Neural progenitor cell (in vitro differentiated cells): ENCODE results near the gene IFT122. TPM values are rescaled to one million over a fixed set of nuclear protein-coding genes. Genes with fewer than 3 reads are reported as not detected.
A peak's percentile ranks its signal among the peaks of the same experiment; 100 is the strongest.

Source experiments
- DNase-seq: peaks from one replicate; pipeline ENCODE4 v3.0.0-alpha.2; 2016; ENCODE audit warnings: low spot score
- H2AFZ ChIP-seq: fragments of 200-600 bp; sonication (generic); replicated peaks from 2 replicates; pipeline ENCODE4 v1.6.1; 2016; ENCODE audit warnings: antibody characterized with exemption
- H3F3A ChIP-seq: fragments of 200-600 bp; sonication (generic); 2 replicates; pipeline ENCODE4 v1.6.1; 2016; ENCODE audit warnings: antibody characterized with exemption, low read depth
- H3K27ac ChIP-seq: fragments of 200-600 bp; sonication (generic); 2 replicates; pipeline ENCODE4 v1.5.1; 2016; ENCODE audit warnings: mild to moderate bottlenecking
- H3K27me3 ChIP-seq: fragments of 200-600 bp; sonication (generic); 2 replicates; pipeline ENCODE4 v1.6.1; 2016; ENCODE audit warnings: mild to moderate bottlenecking, moderate library complexity
- H3K36me3 ChIP-seq: fragments of 200-600 bp; sonication (generic); 2 replicates; pipeline ENCODE4 v1.5.1; 2016
- H3K4me1 ChIP-seq: fragments of 200-600 bp; sonication (generic); 2 replicates; pipeline ENCODE4 v1.6.1; 2016; ENCODE audit warnings: mixed run types
- H3K4me2 ChIP-seq: fragments of 200-600 bp; sonication (generic); 2 replicates; pipeline ENCODE4 v1.6.1; 2016
- H3K4me3 ChIP-seq: fragments of 200-600 bp; sonication (generic); 2 replicates; pipeline ENCODE4 v1.5.1; 2016
- H3K79me2 ChIP-seq: fragments of 200-600 bp; sonication (generic); 2 replicates; pipeline ENCODE4 v1.6.1; 2016; ENCODE audit warnings: low read depth
- H3K9ac ChIP-seq: fragments of 200-600 bp; sonication (generic); 2 replicates; pipeline ENCODE4 v1.6.1; 2016
- H3K9me3 ChIP-seq: fragments of 200-600 bp; sonication (generic); 2 replicates; pipeline ENCODE4 v1.5.1; 2016; ENCODE audit warnings: low read depth
- H4K20me1 ChIP-seq: fragments of 200-600 bp; sonication (generic); 2 replicates; pipeline ENCODE4 v1.6.1; 2016; ENCODE audit warnings: low read depth
- H3K27ac Mint-ChIP-seq: 3 replicates; pipeline ENCODE4 v1.8.0; 2021; ENCODE audit warnings: mixed read lengths
- H3K27me3 Mint-ChIP-seq: 2 replicates; pipeline ENCODE4 v1.8.0; 2022; ENCODE audit warnings: low read depth, mild to moderate bottlenecking, inconsistent platforms, moderate library complexity, mixed read lengths; ENCODE audit not compliant: insufficient read depth
- H3K36me3 Mint-ChIP-seq: 3 replicates; pipeline ENCODE4 v1.8.0; 2021; ENCODE audit warnings: mixed read lengths
- H3K4me1 Mint-ChIP-seq: 3 replicates; pipeline ENCODE4 v1.8.0; 2021; ENCODE audit warnings: mixed read lengths
- H3K4me3 Mint-ChIP-seq: 3 replicates; pipeline ENCODE4 v1.8.0; 2021; ENCODE audit warnings: mild to moderate bottlenecking, moderate library complexity, mixed read lengths
- H3K9me3 Mint-ChIP-seq: 3 replicates; pipeline ENCODE4 v1.8.0; 2020; ENCODE audit warnings: mixed read lengths
- CTCF ChIP-seq: fragments of 200-600 bp; sonication (generic); IDR thresholded peaks from 2 replicates; pipeline ENCODE4 v1.5.1; 2017; ENCODE audit warnings: antibody characterized with exemption, mild to moderate bottlenecking
- EZH2 ChIP-seq: fragments of 200-600 bp; sonication (generic); IDR thresholded peaks from 2 replicates; pipeline ENCODE4 v1.6.1; 2017; ENCODE audit warnings: antibody characterized with exemption, mild to moderate bottlenecking, moderate library complexity
- EZH2phosphoT487 ChIP-seq: fragments of 200-600 bp; sonication (generic); IDR thresholded peaks from 2 replicates; pipeline ENCODE4 v1.6.1; 2017; ENCODE audit warnings: antibody characterized with exemption
- total RNA-seq: library from RNA; depleted of rRNA; stranded (reverse); fragments of >200 nt; gene quantifications from 2 replicates; pipeline ENCODE4 v1.2.3, GENCODE V29; 2015; ENCODE audit warnings: low replicate concordance

The IFT122 gene
- total RNA-seq, 1 donor from 2014 or later, result 48.0 TPM

DNA sequence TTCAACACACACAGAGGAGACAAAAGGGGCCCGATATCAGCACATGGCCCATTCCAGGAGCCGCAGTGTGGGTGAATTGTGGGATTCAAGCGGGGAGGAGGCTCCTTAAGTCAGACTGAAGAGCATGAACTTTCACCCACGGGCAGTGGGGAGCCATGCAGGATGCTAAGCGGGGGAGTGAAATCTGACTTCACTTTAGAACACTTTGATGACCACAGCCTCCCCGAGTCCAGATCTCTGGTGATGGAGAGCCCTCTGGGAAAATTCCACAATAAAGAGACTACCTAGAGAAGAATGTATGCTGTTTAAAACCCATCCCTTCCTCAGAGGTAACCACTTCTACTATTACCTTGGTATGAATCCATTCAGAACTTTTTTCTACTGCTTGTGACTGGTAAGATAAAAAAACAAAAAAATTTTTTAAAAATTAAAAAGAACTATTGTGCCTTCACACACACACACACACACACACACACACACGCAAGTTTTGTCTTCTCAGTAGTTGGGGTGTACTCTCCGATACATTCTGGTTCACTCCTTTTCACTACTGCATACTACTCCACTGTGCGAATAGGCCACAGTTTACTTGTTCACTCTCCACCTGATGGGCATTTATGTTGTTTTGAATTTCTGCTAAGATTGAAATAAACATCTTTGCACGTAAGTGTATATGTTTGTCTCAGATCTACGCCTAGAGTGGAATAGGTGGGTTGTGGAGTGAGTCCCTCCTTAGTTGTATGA, 100.9 kb downstream of the IFT122 start:
- Histone ChIP-seq H3K4me3 (no peak overlapping the region), H3F3A (peaks cover 5% of the 10 kb centered on the region), H3K9ac (no peak overlapping the region), H3K9me3 (no peaks in the 10 kb centered on the region), H3K27ac (no peak overlapping the region), H2AFZ (no peak overlapping the region), H3K27me3 (no peaks in the 10 kb centered on the region), H4K20me1 (no peaks in the 10 kb centered on the region), H3K36me3 (no peaks in the 10 kb centered on the region), H3K79me2 (no peaks in the 10 kb centered on the region), H3K4me1 (no peaks in the 10 kb centered on the region), H3K4me2 (no peak overlapping the region)
- Mint-ChIP-seq H3K9me3 (no peaks in the 10 kb centered on the region), H3K27me3 (peaks cover 4% of the 10 kb centered on the region), H3K27ac (no peak overlapping the region), H3K4me3 (no peak overlapping the region), H3K36me3 (no peaks in the 10 kb centered on the region), H3K4me1 (peaks cover 14% of the 10 kb centered on the region)
- TF ChIP-seq CTCF, result no peak
- TF ChIP-seq EZH2phosphoT487, result no peak
- TF ChIP-seq EZH2, result no peak
- DNase-seq, result no peak

DNA sequence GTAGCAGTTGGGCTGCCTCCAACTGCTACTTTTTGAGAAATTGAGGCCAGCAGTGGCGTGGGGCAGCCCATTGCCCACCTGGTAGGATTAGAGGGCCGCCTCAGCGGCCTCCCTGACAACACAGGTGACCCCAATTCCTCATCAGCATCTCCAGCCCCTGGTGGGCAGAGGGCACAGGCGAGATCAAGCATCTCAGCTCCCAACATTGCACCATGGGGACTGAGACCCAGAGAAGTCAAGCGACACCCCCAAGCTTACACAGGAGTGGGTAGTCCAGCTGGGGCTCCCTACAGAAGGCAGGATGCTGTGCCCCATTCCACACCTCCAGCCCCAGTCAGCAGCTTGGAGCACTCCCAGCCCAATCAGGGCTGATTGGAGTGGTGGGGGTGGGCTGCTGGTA, 102.7 kb downstream of the IFT122 start:
- H3K79me2 ChIP-seq, result no peaks in the 10 kb centered on the region
- Mint-ChIP-seq H3K36me3 (no peaks in the 10 kb centered on the region), H3K9me3 (no peaks in the 10 kb centered on the region), H3K4me1 (peaks cover 15% of the 10 kb centered on the region), H3K4me3 (no peak overlapping the region), H3K27me3 (peaks cover 6% of the 10 kb centered on the region), H3K27ac (no peak overlapping the region)
- no peak overlapping the region for H3K27ac ChIP-seq
- H3F3A ChIP-seq, result peaks cover 5% of the 10 kb centered on the region
- no peak for DNase-seq
- H3K9me3 ChIP-seq, result no peaks in the 10 kb centered on the region
- H2AFZ ChIP-seq, result no peak overlapping the region
- H3K4me3 ChIP-seq, result no peak overlapping the region
- TF ChIP-seq CTCF (no peak), EZH2phosphoT487 (no peak), EZH2 (no peak)
- no peak overlapping the region for H3K9ac ChIP-seq
- H3K27me3 ChIP-seq, result no peaks in the 10 kb centered on the region
- H3K36me3 ChIP-seq, result no peaks in the 10 kb centered on the region
- no peaks in the 10 kb centered on the region for H4K20me1 ChIP-seq
- no peak overlapping the region for H3K4me2 ChIP-seq
- H3K4me1 ChIP-seq, result no peaks in the 10 kb centered on the region

DNA sequence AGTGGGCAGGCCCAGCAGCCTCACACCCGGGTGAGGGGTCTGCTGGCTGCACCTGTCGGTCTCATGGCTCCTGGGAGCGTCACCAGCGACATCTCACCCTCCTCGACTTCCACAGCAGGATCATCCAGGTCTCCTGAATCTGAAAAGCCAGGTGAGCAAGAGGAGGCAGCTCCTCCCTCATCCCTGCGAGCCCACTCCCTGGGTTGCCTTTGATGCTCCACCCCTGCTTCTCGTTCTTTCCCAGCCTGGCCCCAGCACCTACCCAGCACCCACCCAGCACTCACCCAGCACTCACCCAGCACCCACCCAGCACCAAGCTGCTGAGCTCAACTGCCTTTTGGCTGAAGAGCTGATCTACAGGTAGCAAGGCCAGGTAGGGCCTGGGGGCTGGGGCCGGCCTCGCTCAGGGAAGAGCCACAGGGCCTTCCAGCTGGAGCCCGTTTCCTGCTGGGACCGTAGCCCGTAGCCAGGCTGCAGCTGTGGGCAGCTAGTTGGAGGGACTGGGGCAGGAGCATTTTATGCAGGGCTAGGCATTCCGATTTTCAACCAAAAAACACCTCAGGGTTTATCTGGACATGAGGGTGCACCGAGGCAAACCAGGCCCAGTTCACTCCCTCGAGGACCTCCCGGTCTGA, 103.2 kb downstream of the IFT122 start, which contains the start of gene H1-8:
Gene H1-8, plus strand, starts transcription at position 20 of the 635 bp plus-strand sequence. Its CDS starts 44 bp downstream, at position 64.
- no peak within 1 kb of the TSS for H3K4me3 Mint-ChIP-seq
- Histone ChIP-seq H3F3A (peaks cover 5% of the 10 kb centered on the region), H3K4me2 (no peak within 1 kb of the TSS), H2AFZ (no peak within 1 kb of the TSS), H3K4me3 (no peak within 1 kb of the TSS), H3K27ac (no peak within 1 kb of the TSS), H3K4me1 (no peaks in the 10 kb centered on the region), H3K9me3 (no peaks in the 10 kb centered on the region), H3K9ac (no peak within 1 kb of the TSS), H3K27me3 (no peaks in the 10 kb centered on the region), H4K20me1 (no peaks in the 10 kb centered on the region), H3K36me3 (no peaks in the 10 kb centered on the region), H3K79me2 (no peaks in the 10 kb centered on the region)
- DNase-seq, result no peak
- H3K4me1 Mint-ChIP-seq, result peaks cover 19% of the 10 kb centered on the region
- TF ChIP-seq EZH2phosphoT487 (no peak), CTCF (no peak), EZH2 (no peak)
- peaks cover 5% of the 10 kb centered on the region for H3K27me3 Mint-ChIP-seq
- H3K36me3 Mint-ChIP-seq, result no peaks in the 10 kb centered on the region
- peak within 1 kb of the TSS; percentile 23 for H3K27ac Mint-ChIP-seq
- no peaks in the 10 kb centered on the region for H3K9me3 Mint-ChIP-seq
